GM23248 (cell line): ENCODE results near the gene NINL.

Source experiments
- EZH2 ChIP-seq: fragments of 200-600 bp; sonication (generic); IDR thresholded peaks from 2 replicates; pipeline ENCODE4 v1.6.1; 2018; ENCODE audit warnings: antibody characterized with exemption, mild to moderate bottlenecking; ENCODE audit not compliant: insufficient read depth, poor library complexity, severe bottlenecking
- EZH2phosphoT487 ChIP-seq: fragments of 200-600 bp; sonication (generic); IDR thresholded peaks from 2 replicates; pipeline ENCODE4 v1.6.1; 2018; ENCODE audit warnings: antibody characterized with exemption, moderate library complexity, mild to moderate bottlenecking, low read depth; ENCODE audit not compliant: insufficient read depth

GRCh38 chr20:25576783-25577530, 8.4 kb downstream of the NINL start:
- TF ChIP-seq EZH2 (no peak), EZH2phosphoT487 (no peak)
